Body of pancreas (tissue), 4 donors: ENCODE data around the gene FBXO34.

ENCODE experiments used
- POLR2A ChIP-seq, 3 donors: fragments of 450-650 bp; IDR thresholded peaks; one replicate each; pipeline ENCODE4 v1.6.1; 2016; ENCODE audit warnings: antibody characterized with exemption in 3 of 3, mild to moderate bottlenecking in 2 of 3
- TF ChIP-seq, protein P1 (sequence below), 7 experiments: fragments of 450-650 bp in 4 of 7; fragments of 200-600 bp in 3 of 7; sonication (generic) in 3 of 7; IDR thresholded peaks; one replicate each; pipeline ENCODE4 v1.5.1; 2016 to 2019; ENCODE audit warnings: antibody characterized with exemption in 7 of 7

GRCh38 chr14:55389330-55389729 is 118.1 kb downstream of the FBXO34 start:
- no peak for TF ChIP-seq POLR2A (IDR thresholded peaks at IDR 0.05)
- TF ChIP-seq, protein P1, sequence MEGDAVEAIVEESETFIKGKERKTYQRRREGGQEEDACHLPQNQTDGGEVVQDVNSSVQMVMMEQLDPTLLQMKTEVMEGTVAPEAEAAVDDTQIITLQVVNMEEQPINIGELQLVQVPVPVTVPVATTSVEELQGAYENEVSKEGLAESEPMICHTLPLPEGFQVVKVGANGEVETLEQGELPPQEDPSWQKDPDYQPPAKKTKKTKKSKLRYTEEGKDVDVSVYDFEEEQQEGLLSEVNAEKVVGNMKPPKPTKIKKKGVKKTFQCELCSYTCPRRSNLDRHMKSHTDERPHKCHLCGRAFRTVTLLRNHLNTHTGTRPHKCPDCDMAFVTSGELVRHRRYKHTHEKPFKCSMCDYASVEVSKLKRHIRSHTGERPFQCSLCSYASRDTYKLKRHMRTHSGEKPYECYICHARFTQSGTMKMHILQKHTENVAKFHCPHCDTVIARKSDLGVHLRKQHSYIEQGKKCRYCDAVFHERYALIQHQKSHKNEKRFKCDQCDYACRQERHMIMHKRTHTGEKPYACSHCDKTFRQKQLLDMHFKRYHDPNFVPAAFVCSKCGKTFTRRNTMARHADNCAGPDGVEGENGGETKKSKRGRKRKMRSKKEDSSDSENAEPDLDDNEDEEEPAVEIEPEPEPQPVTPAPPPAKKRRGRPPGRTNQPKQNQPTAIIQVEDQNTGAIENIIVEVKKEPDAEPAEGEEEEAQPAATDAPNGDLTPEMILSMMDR (IDR thresholded peaks at IDR 0.05) = no peak
